PC-9 (cell line): ENCODE results near the gene TMEM151B. TPM values are rescaled to one million over a fixed set of nuclear protein-coding genes. Genes with fewer than 3 reads are reported as not detected.

Experiments
- BruUV-seq: library from RNA; stranded (reverse); fragments of 400-500 nt; replicated peaks from 2 replicates; lab custom pipeline; 2021; lab: Mats Ljungman, UMichigan
- CTCF ChIA-PET: fragments of 300-600 bp; sonication (Branson Sonifier 250); formaldehyde crosslinking; loops from one replicate; lab custom pipeline; 2022; ENCODE audit warnings: antibody characterized with exemption; lab: Charles Lee
- POLR2A ChIA-PET: fragments of 300-600 bp; sonication (Branson Sonifier 250); formaldehyde crosslinking; loops from one replicate; lab custom pipeline; 2022; ENCODE audit warnings: antibody characterized with exemption; ENCODE audit not compliant: unreplicated experiment; lab: Charles Lee
- DNase-seq, 2 experiments: peaks; one replicate each; pipeline versions ENCODE4 v3.0.0 to v3.0.0-alpha.2; 2015 to 2022; ENCODE audit warnings: mixed read lengths in 1 of 2
- H2AFZ ChIP-seq: fragments of 200-600 bp; sonication (generic); 2 replicates; pipeline ENCODE4 v1.8.1; 2017; ENCODE audit warnings: antibody characterized with exemption
- H3F3A ChIP-seq: fragments of 200-600 bp; sonication (generic); 2 replicates; pipeline ENCODE4 v1.8.1; 2017; ENCODE audit warnings: antibody characterized with exemption, mild to moderate bottlenecking, low read depth; ENCODE audit not compliant: insufficient read depth
- H3K27ac ChIP-seq: fragments of 200-600 bp; sonication (generic); 2 replicates; pipeline ENCODE4 v1.6.1; 2016; ENCODE audit warnings: mixed run types
- H3K27me3 ChIP-seq: fragments of 200-600 bp; sonication (generic); 2 replicates; pipeline ENCODE4 v1.6.1; 2016; ENCODE audit warnings: low read depth, mixed run types; ENCODE audit not compliant: insufficient read depth
- H3K36me3 ChIP-seq: fragments of 200-600 bp; sonication (generic); 2 replicates; pipeline ENCODE4 v1.6.1; 2016; ENCODE audit warnings: low read depth, mixed run types
- H3K4me1 ChIP-seq: fragments of 200-600 bp; sonication (generic); replicated peaks from 2 replicates; pipeline ENCODE4 v1.6.1; 2016; ENCODE audit warnings: mixed run types; ENCODE audit not compliant: insufficient read depth
- H3K4me2 ChIP-seq: fragments of 200-600 bp; sonication (generic); 2 replicates; pipeline ENCODE4 v1.6.1; 2017; ENCODE audit warnings: mixed run types
- H3K4me3 ChIP-seq: fragments of 200-600 bp; sonication (generic); 2 replicates; pipeline ENCODE4 v1.6.1; 2016; ENCODE audit warnings: mixed run types
- H3K79me2 ChIP-seq: fragments of 200-600 bp; sonication (generic); 2 replicates; pipeline ENCODE4 v1.6.1; 2017; ENCODE audit warnings: low read depth, mixed run types
- H3K9me2 ChIP-seq: fragments of 200-600 bp; sonication (generic); 2 replicates; pipeline ENCODE4 v1.8.1; 2017; ENCODE audit warnings: mild to moderate bottlenecking; ENCODE audit not compliant: insufficient read depth
- H3K9me3 ChIP-seq: fragments of 200-600 bp; sonication (generic); 2 replicates; pipeline ENCODE4 v1.8.1; 2016; ENCODE audit warnings: low read depth; ENCODE audit not compliant: insufficient read depth
- H4K20me1 ChIP-seq: fragments of 200-600 bp; sonication (generic); 2 replicates; pipeline ENCODE4 v1.8.1; 2017; ENCODE audit not compliant: insufficient read depth
- EZH2 ChIP-seq: fragments of 200-600 bp; sonication (generic); IDR thresholded peaks from 2 replicates; pipeline ENCODE4 v1.8.0; 2017; ENCODE audit warnings: antibody characterized with exemption, low read depth
- intact Hi-C: fragments of 100-400 bp; cut with micrococcal nuclease; formaldehyde crosslinking; loops from one replicate; pipeline ENCODE4 v1.10.0; 2022; ENCODE audit not compliant: unreplicated experiment
- total RNA-seq: library from RNA; stranded (reverse); gene quantifications from 2 replicates; pipeline ENCODE4 v1.2.3, GENCODE V29; 2021
- TF ChIP-seq, protein P1 (sequence below): fragments of 200-600 bp; sonication (generic); conservative IDR thresholded peaks from 2 replicates; pipeline ENCODE4 v1.6.1; 2017; ENCODE audit warnings: mixed run types, antibody characterized with exemption, mild to moderate bottlenecking, moderate library complexity

TMEM151B gene
- total RNA-seq, 1 experiment from 2014 or later = not detected

- Histone ChIP-seq H3K4me1 (no peaks in the 10 kb centered on the region), H3K9me3 (no peaks in the 10 kb centered on the region), H2AFZ (no peak overlapping the region), H3F3A (no peaks in the 10 kb centered on the region), H3K27ac (no peak overlapping the region), H3K4me3 (no peak overlapping the region), H3K79me2 (no peaks in the 10 kb centered on the region), H3K9me2 (no peaks in the 10 kb centered on the region), H4K20me1 (no peaks in the 10 kb centered on the region), H3K27me3 (peaks cover 93% of the 10 kb centered on the region), H3K4me2 (no peak overlapping the region), H3K36me3 (no peaks in the 10 kb centered on the region)
- BruUV-seq = no TSS peak
- TF ChIP-seq EZH2 = no peak
- TF ChIP-seq, protein P1, sequence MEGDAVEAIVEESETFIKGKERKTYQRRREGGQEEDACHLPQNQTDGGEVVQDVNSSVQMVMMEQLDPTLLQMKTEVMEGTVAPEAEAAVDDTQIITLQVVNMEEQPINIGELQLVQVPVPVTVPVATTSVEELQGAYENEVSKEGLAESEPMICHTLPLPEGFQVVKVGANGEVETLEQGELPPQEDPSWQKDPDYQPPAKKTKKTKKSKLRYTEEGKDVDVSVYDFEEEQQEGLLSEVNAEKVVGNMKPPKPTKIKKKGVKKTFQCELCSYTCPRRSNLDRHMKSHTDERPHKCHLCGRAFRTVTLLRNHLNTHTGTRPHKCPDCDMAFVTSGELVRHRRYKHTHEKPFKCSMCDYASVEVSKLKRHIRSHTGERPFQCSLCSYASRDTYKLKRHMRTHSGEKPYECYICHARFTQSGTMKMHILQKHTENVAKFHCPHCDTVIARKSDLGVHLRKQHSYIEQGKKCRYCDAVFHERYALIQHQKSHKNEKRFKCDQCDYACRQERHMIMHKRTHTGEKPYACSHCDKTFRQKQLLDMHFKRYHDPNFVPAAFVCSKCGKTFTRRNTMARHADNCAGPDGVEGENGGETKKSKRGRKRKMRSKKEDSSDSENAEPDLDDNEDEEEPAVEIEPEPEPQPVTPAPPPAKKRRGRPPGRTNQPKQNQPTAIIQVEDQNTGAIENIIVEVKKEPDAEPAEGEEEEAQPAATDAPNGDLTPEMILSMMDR = no peak
- intact Hi-C loops = no loop called here
- ChIA-PET POLR2A (no interaction called here), CTCF (no interaction called here)
- DNase-seq = no peak
These were observed 14.6 kb downstream of the TMEM151B start for GRCh38 chr6:44284867-44285266.

GRCh38 chr6:44285552-44286284 lies 15.5 kb downstream of the TMEM151B start:
- CTCF ChIA-PET = no interaction called here

DNA sequence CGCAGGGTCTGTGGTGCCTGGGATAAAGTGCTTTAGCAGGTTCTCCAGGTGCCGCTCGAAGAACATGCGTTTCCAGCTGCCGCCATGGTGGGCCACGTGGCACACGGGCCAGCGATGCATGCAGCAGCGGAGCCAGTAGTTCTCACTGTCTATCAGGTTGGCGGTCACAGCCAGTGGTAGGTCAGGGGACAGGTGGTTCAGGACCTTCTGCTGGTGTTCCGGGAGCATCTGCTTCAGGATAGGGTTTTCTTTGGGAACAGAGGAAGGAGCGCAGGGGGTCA lies 16.0 kb downstream of the TMEM151B start:
- intact Hi-C loops = no loop called here
- DNase-seq = no peak
- Histone ChIP-seq H3K4me1 (no peaks in the 10 kb centered on the region), H2AFZ (no peak overlapping the region), H3K9me2 (no peaks in the 10 kb centered on the region), H3K27ac (no peak overlapping the region), H3K27me3 (peaks cover 95% of the 10 kb centered on the region), H3K36me3 (no peaks in the 10 kb centered on the region), H3K4me2 (no peak overlapping the region), H3F3A (no peaks in the 10 kb centered on the region), H4K20me1 (no peaks in the 10 kb centered on the region), H3K9me3 (no peaks in the 10 kb centered on the region), H3K4me3 (no peak overlapping the region), H3K79me2 (no peaks in the 10 kb centered on the region)
- POLR2A ChIA-PET = no interaction called here
- no TSS peak for BruUV-seq
- TF ChIP-seq, protein P1 = no peak
- TF ChIP-seq EZH2 = no peak
- CTCF ChIA-PET = no interaction called here

More at GRCh38 chr6:44285552-44286284, 15.5 kb downstream of the TMEM151B start:
- Histone ChIP-seq H3K79me2 (no peaks in the 10 kb centered on the region), H3F3A (no peaks in the 10 kb centered on the region), H3K9me2 (no peaks in the 10 kb centered on the region), H3K27ac (no peak overlapping the region), H3K4me3 (no peak overlapping the region), H3K27me3 (peaks cover 95% of the 10 kb centered on the region), H3K9me3 (no peaks in the 10 kb centered on the region), H2AFZ (no peak overlapping the region), H3K36me3 (no peaks in the 10 kb centered on the region), H3K4me2 (no peak overlapping the region), H4K20me1 (no peaks in the 10 kb centered on the region), H3K4me1 (no peaks in the 10 kb centered on the region)
- POLR2A ChIA-PET = no interaction called here
- BruUV-seq = no TSS peak
- DNase-seq = no peak
- TF ChIP-seq EZH2 = no peak
- TF ChIP-seq, protein P1 = no peak
- intact Hi-C loops = no loop called here
